HG02981 (cell line): ENCODE measurements around the gene HGF.
A peak's percentile ranks its signal among the peaks of the same experiment; 100 is the strongest.
"Not testable (repeated sequence)": the region's sequence is repeated elsewhere in the genome, so short reads cannot be mapped to it uniquely, and the experiment has no call there.

ENCODE experiments used
- ATAC-seq: cut with Tn5 transposase; IDR thresholded peaks from one replicate; pipeline ENCODE4 v1.9.1; 2021; ENCODE audit warnings: mild to moderate bottlenecking, moderate library complexity; ENCODE audit not compliant: unreplicated experiment

Gene HGF

GRCh38 chr7:81769891-81770727 lies at the start of gene HGF:
Gene HGF (minus strand): TSS chr7:81770047. CDS start chr7:81769971, 76 bp downstream.
- ATAC-seq = no peak

DNA sequence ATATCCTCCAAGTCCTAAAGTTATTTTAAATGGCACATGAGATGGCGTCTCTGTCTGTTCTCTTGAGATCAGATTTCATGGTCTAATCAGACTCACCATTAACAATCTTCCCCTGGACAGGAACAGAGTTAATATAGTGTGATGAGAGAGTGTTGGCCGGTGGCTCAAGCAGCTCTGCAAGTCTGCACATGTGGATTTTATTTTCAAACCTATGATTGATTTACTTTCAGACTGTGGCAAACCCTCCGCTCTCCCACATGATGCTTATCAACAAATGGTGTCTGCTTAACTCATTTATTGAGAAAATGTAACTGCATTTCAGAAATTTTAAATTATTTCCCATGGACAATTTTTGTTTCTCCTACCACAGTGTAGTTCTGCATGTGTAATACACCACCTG lies 46.5 kb upstream of the HGF start:
- ATAC-seq = no peak

DNA sequence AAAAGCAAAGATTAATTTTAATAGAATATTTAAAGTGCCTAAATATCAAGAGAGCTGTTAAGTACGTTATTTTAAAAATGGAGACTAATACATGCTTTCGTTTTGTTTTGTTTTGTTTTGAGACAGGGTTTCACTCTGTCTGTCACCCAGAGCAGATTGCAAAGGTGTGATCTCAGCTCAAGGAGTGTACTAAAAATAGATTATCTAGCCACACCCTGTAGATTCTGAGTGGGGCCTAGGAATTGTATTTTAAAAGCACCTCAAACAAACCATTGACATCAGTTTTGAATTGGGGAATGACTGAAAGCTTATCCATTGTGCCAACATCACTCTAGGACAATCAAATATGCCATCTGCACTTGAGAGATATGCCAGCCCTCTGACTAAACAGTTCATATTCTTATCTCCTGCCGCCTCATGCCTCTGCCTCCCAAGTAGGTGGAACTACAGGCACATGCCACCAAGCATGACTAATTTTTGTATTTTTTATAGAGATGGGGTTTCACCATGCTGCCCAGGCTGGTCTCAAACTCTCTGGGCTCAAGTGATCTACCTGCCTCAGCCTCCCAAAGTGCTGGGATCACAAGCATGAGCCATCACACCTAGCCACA lies 43.1 kb upstream of the HGF start:
- peak; percentile 68 for ATAC-seq

DNA sequence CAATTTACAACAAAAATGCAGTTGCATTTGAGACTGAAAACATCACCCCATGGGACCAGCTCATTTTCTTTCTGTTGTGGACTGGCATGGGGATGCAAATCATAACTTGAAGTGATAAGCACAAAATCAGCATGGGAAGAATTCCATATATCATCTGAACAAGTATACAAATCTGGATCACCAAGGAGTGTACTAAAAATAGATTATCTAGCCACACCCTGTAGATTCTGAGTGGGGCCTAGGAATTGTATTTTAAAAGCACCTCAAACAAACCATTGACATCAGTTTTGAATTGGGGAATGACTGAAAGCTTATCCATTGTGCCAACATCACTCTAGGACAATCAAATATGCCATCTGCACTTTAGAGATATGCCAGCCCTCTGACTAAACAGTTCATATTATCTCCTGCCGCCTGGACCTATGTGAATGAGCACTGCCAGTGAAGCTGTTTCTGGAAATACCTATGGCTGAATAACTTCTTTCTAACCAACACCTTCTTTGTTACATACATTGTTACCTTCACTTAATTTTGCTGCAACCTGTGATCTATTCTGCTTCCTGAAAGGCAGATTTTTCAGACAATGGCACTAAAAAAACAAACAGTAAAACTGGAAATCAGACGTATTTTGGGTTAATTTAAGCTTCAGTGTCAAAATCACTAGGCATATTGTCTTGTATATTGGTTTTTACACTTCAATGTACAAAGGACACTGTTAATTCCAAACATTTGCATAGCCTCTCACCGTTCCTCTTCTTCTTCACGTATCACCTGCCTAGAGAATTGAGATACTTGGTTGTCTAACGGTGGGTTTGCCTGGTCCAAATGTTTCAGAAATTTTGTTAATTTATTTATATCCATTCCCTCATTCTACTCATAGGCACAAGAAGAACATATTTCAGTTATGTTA lies 42.4 kb upstream of the HGF start:
- peak; percentile 26 for ATAC-seq

DNA sequence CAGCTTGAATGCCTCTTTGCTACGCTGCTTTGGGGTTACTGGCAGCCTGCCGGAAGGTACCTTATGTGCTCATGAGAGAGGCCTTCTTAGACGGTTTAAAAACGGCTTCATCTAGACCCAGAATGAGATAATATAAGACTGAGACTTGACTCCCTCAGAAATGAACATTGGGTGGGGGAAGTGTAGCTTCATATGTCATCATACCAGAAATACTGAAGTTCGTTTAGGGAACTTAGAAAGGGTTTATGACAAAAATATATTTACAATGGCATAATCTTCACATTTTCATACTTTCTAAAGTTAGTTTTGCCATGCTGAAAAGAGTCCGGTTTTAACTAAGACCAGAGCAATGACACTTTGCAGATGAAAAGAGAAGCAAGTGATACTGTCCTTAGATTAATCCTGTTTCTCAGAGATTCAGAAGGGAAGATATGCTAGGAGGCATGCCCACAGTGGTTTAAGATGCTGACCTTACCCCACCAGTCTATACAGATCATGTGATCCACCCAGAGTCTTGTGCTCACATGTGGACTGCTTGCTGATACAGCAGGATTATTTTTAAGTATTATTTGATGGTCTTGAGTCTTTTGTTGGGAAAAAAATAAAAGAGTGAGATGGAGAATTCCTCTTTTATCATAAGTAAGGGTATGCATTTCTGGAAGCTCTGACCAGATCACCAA lies 40.8 kb upstream of the HGF start:
- no peak for ATAC-seq

DNA sequence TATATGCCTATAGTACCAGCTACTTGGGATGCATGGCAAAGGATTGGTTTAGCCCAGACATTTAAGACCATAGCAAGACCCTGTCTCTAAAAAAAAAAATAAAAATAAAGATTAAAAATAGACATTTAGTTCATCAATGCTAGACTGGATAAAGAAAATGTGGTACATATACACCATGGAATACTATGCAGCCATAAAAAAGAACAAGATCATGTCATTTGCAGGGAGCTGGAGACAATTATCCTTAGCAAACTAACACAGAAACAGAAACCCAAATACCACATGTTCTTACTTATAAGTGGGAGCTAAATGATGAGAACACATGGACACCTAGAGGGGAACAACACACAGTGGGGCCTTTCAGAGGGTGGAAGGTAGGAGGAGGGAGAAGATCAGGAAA lies 38.5 kb upstream of the HGF start:
- not testable (repeated sequence) for ATAC-seq

DNA sequence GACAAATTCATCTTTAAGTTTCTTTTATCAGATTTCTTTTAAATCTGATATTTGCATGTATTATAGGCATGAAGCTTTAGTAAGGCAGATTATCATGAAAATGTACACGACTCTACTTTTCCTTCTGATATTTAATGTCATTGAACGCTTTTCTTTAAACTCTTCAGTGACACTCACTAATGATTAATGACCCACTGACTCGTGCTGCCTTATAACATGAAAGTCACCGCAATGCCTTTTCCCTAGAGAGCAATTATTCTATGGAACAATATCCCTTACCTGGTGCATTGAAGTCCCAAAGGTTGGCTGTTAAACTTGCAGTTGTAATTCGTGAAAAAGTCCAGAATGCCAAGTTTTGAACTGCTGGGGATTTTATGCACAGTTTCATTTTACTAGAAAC lies 33.4 kb upstream of the HGF start:
- ATAC-seq = no peak

DNA sequence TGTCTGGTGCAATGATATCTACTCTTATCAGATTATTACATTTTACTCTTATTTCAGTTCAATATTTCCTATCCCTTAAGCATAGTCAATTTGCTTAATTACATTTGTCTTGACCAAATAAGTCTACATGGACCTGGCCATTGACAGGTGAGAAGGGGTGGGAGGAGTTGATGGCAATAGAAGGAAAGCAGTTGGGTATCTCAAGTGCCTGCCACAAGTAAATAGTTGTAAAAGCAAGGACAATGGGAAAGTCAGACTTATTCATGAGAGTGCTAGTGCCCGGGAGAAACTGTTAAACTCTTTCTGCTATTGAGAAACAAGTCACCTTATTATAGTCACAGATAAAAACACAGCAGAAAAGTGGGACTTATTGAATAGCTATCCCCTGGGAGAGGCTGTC lies 32.4 kb upstream of the HGF start:
- no peak for ATAC-seq

- no peak for ATAC-seq
Observed at GRCh38 chr7:81801532-81801931, 31.7 kb upstream of the HGF start.

- ATAC-seq = no peak
Observed at GRCh38 chr7:81791568-81792518, 22.0 kb upstream of the HGF start.

DNA sequence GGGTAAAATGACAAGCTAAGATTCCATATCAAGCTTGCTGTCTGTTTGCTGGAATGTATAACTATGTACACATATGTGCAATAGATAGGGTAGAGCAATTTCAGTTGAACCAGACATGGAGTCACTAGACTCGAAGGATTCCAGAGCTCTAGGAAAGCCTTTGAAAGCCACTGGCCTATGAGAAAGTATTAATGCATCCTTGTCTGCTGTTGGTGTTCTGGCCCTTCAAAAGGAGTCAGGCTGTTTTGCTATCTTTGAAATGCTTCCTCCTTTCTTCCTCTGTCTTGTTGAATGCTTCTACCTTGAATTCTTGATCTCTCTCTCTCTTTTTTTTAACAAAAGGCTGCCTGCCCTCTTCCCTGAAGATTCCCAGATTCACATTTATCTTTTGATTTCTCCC lies 20.8 kb upstream of the HGF start:
- no peak for ATAC-seq

- ATAC-seq = no peak
Observed at GRCh38 chr7:81790120-81790500, 20.3 kb upstream of the HGF start.

DNA sequence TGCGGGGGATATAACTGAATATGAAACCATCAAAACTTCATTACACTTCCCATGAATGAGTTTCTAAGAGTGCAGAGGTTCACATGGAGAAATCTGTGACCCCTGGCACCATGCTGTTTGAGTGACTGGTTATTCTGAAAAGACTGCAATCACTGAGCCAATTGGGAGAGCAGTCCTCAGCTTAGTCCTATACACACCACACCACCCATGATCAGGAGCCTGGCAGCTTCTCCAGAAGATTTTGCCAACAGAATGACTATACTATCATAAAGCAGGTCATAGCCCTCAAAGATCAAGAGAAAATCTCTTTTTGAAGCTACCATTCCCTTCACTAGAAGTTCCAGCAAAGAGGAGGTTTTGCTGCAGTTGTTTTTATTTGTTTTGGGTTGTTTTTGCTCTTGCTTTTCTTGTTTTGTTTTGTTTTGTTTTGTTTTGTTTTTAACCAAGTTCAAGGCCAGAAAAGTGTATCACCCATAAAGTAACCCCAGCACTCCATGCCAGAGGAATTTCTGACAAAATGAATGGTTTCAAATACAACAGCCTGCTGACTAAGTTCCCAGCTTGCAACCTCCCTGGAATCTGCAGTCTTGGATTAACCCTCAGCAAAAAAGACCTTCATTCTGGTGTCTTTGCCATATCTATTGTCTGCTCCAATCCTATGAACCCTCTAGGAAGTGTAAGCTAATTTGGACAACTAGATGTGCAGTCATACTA lies 19.7 kb upstream of the HGF start:
- ATAC-seq = no peak

GRCh38 chr7:81788246-81788645 lies 18.4 kb upstream of the HGF start:
- no peak for ATAC-seq

- no peak for ATAC-seq
Observed at GRCh38 chr7:81783818-81784217, 14.0 kb upstream of the HGF start.

- ATAC-seq = no peak
Observed at GRCh38 chr7:81780914-81781693, 11.3 kb upstream of the HGF start.

- ATAC-seq = no peak
Observed at GRCh38 chr7:81779706-81780105, 9.9 kb upstream of the HGF start.

GRCh38 chr7:81777697-81778096 lies 7.8 kb upstream of the HGF start:
- no peak for ATAC-seq
